Measurements from ENCODE around the gene TRAPPC3L.

- TF ChIP-seq CTCF (conservative IDR thresholded peaks at IDR 0.05; ENCODE audit: low read depth, low read length) (no peak), EZH2 (IDR thresholded peaks at IDR 0.05; ENCODE audit: borderline replicate concordance, low read depth, low read length, poor library complexity, severe bottlenecking) (no peak)
Observed at GRCh38 chr6:116471531-116471930, 74.0 kb downstream of the TRAPPC3L start.

Data from A673 (cell line).